ENCODE measurements around the gene ULK3.

Gene ULK3

GRCh38 chr15:74867466-74868038 lies 24.6 kb upstream of the ULK3 start:
- no peak for DNase-seq

- no peak for DNase-seq
Measured at GRCh38 chr15:74866090-74866489, 23.1 kb upstream of the ULK3 start.

- no peak for DNase-seq
Measured at GRCh38 chr15:74865316-74865715, 22.4 kb upstream of the ULK3 start.

- DNase-seq, result no peak
Measured at GRCh38 chr15:74864296-74864695, 21.3 kb upstream of the ULK3 start.

- no peak for DNase-seq
Measured at GRCh38 chr15:74863239-74864056, 20.5 kb upstream of the ULK3 start.

GRCh38 chr15:74858369-74858740 lies 15.4 kb upstream of the ULK3 start:
- DNase-seq, result no peak

- no peak for DNase-seq
Measured at GRCh38 chr15:74857671-74858368, 14.9 kb upstream of the ULK3 start.

- DNase-seq, result no peak
Measured at GRCh38 chr15:74857082-74857655, 14.2 kb upstream of the ULK3 start.

GRCh38 chr15:74856537-74856936 lies 13.6 kb upstream of the ULK3 start:
- DNase-seq, result no peak

GRCh38 chr15:74855857-74856256 lies 12.9 kb upstream of the ULK3 start:
- DNase-seq, result no peak

GRCh38 chr15:74854453-74855022 lies 11.6 kb upstream of the ULK3 start:
- DNase-seq, result no peak

GRCh38 chr15:74851960-74852359 lies 9.0 kb upstream of the ULK3 start:
- no peak for DNase-seq

GRCh38 chr15:74850393-74850792 lies 7.4 kb upstream of the ULK3 start:
- DNase-seq, result no peak

- DNase-seq, result no peak
Measured at GRCh38 chr15:74847432-74847831, 4.5 kb upstream of the ULK3 start.

GRCh38 chr15:74845581-74845980 lies 2.6 kb upstream of the ULK3 start:
- no peak for DNase-seq

GRCh38 chr15:74845208-74845568 lies 2.2 kb upstream of the ULK3 start:
- peak; percentile 65 for DNase-seq

- no peak for DNase-seq
Measured at GRCh38 chr15:74844319-74845207, 1.6 kb upstream of the ULK3 start.

GRCh38 chr15:74843891-74844299 lies 939 bp upstream of the ULK3 start:
- no peak for DNase-seq

GRCh38 chr15:74843445-74843828 lies 481 bp upstream of the ULK3 start:
- no peak for DNase-seq

- DNase-seq, result no peak
Measured at GRCh38 chr15:74841891-74842373, 1.0 kb downstream of the ULK3 start.

- DNase-seq, result no peak
Measured at GRCh38 chr15:74840851-74841775, 1.8 kb downstream of the ULK3 start.

Data from activated effector memory CD4-positive, alpha-beta T cell treated with Interleukin-2 at 50 U/mL for 16 hours (primary cell).